ENCODE data around the gene RNF128. TPM values are rescaled to one million over a fixed set of nuclear protein-coding genes. Genes with fewer than 3 reads are reported as not detected.
"Not testable (repeated sequence)": the region's sequence is repeated elsewhere in the genome, so short reads cannot be mapped to it uniquely, and the experiment has no call there.

The RNF128 gene
- total RNA-seq, 1 donor from 2014 or later: 15.4 TPM

DNA sequence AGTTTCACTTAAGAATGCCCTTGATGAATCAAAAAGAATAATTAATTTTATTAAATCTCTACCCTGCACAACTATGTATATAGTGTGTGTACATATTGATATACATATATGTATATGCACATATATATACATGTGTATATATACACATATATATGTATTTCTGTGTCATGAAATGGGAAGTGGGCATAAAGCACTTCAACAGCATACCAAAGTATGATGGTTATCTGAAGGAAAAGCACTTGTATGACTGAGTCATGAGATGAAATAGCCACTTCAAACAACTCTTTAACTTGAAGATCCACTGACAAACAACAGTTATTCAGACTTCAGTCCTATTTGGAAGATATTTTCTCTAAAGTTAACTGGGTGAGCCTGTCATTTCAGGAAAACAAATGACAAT is 16.3 kb downstream of the RNF128 start:
- TF ChIP-seq, protein P1, sequence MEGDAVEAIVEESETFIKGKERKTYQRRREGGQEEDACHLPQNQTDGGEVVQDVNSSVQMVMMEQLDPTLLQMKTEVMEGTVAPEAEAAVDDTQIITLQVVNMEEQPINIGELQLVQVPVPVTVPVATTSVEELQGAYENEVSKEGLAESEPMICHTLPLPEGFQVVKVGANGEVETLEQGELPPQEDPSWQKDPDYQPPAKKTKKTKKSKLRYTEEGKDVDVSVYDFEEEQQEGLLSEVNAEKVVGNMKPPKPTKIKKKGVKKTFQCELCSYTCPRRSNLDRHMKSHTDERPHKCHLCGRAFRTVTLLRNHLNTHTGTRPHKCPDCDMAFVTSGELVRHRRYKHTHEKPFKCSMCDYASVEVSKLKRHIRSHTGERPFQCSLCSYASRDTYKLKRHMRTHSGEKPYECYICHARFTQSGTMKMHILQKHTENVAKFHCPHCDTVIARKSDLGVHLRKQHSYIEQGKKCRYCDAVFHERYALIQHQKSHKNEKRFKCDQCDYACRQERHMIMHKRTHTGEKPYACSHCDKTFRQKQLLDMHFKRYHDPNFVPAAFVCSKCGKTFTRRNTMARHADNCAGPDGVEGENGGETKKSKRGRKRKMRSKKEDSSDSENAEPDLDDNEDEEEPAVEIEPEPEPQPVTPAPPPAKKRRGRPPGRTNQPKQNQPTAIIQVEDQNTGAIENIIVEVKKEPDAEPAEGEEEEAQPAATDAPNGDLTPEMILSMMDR (IDR thresholded peaks at IDR 0.05): no peak
- Histone ChIP-seq H3K36me3 (no peaks in the 10 kb centered on the region), H3K4me1 (no peaks in the 10 kb centered on the region), H3K27me3 (ENCODE audit: low read depth) (no peaks in the 10 kb centered on the region), H3K4me3 (no peak overlapping the region), H3K27ac (no peak overlapping the region), H3K9me3 (no peaks in the 10 kb centered on the region)
- ATAC-seq (peak in 1 of 2 donors; percentile 71), DNase-seq (no peak)
- intact Hi-C loops (cut with DNase I): no loop called here

- Histone ChIP-seq H3K4me1 (no peaks in the 10 kb centered on the region), H3K27me3 (ENCODE audit: low read depth) (no peaks in the 10 kb centered on the region), H3K4me3 (no peak overlapping the region), H3K9me3 (no peaks in the 10 kb centered on the region), H3K27ac (no peak overlapping the region), H3K36me3 (no peaks in the 10 kb centered on the region)
- TF ChIP-seq, protein P1 (IDR thresholded peaks at IDR 0.05): no peak
- DNase-seq (no peak), ATAC-seq (no peak)
- intact Hi-C loops (cut with DNase I): no loop called here
Measured at GRCh38 chrX:106748377-106748776, 21.9 kb downstream of the RNF128 start.

DNA sequence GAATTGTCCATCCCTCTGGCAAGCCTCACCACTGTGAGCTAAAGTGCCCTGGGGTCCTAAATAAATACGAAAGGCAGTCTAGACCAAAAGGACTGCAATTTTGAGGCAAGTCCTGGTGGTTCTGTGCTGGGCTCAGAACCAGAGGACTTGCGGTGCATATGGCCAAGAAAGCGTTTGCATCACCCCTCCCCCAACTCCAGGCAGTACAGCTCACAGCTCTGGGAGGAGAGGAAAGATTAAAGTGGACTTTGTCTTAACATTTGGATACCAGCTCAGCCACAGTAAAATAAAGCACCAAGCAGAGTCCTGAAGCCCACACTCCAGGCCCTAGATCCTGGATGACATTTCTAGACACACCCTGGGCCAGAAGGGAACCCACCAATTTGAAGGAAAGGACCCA is 24.9 kb downstream of the RNF128 start:
- Histone ChIP-seq H3K27me3 (ENCODE audit: low read depth) (no peaks in the 10 kb centered on the region), H3K9me3 (no peaks in the 10 kb centered on the region), H3K27ac (no peak overlapping the region), H3K4me3 (no peak overlapping the region), H3K36me3 (no peaks in the 10 kb centered on the region), H3K4me1 (no peaks in the 10 kb centered on the region)
- intact Hi-C loops (cut with DNase I): no loop called here
- DNase-seq: no peak
- ATAC-seq: no peak
- TF ChIP-seq, protein P1 (IDR thresholded peaks at IDR 0.05): no peak

- Histone ChIP-seq H3K4me3 (no peak overlapping the region), H3K36me3 (no peaks in the 10 kb centered on the region), H3K9me3 (no peaks in the 10 kb centered on the region), H3K4me1 (no peaks in the 10 kb centered on the region), H3K27ac (no peak overlapping the region), H3K27me3 (ENCODE audit: low read depth) (no peaks in the 10 kb centered on the region)
- TF ChIP-seq, protein P1 (IDR thresholded peaks at IDR 0.05): no peak
- intact Hi-C loops (cut with DNase I): no loop called here
- ATAC-seq (no peak), DNase-seq (no peak)
Measured at GRCh38 chrX:106752101-106752678, 25.7 kb downstream of the RNF128 start.

- intact Hi-C loops (cut with DNase I); H3K4me3 ChIP-seq; DNase-seq: not testable (repeated sequence)
Measured at GRCh38 chrX:106769288-106769687, 42.8 kb downstream of the RNF128 start.

DNA sequence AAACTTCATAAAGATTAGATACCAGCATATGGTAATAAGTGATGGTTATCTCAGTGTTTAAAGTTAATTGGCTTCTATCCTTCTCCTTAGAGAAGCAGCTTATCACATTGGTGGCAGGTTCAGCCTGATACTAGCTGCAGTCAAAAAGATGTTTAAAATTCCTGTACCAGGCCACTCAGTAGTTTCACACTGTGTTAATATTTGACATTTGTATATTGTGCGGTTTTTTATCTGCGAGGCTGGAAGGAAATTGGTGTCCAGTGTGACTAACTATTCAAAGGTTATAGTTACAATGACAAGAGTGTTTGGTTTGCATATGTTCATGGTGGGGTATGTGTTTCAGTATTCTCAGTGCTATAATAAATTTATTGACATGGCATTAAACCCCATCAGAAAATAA is 48.5 kb downstream of the RNF128 start:
- no peaks in the 10 kb centered on the region for H3K27me3 ChIP-seq (ENCODE audit: low read depth)
- no peaks in the 10 kb centered on the region for H3K4me1 ChIP-seq
- H3K9me3 ChIP-seq: no peaks in the 10 kb centered on the region
- no peak overlapping the region for H3K4me3 ChIP-seq
- TF ChIP-seq, protein P1 (IDR thresholded peaks at IDR 0.05): no peak
- H3K36me3 ChIP-seq: no peaks in the 10 kb centered on the region
- H3K27ac ChIP-seq: no peak overlapping the region
- DNase-seq (no peak), ATAC-seq (peak in 1 of 2 donors; percentile 44)
- intact Hi-C loops (cut with DNase I): no loop called here

More at GRCh38 chrX:106769288-106769687, 42.8 kb downstream of the RNF128 start:
- H3K27ac ChIP-seq; ATAC-seq; H3K9me3 ChIP-seq; H3K4me1 ChIP-seq; H3K27me3 ChIP-seq (ENCODE audit: low read depth); H3K36me3 ChIP-seq: not testable (repeated sequence)

All from lower lobe of right lung (tissue), 2 donors.